Spleen (tissue), 11 donors: Measurements from ENCODE around the gene TM9SF3. TPM values are rescaled to one million over a fixed set of nuclear protein-coding genes. Genes with fewer than 3 reads are reported as not detected.

Experiments
- DNase-seq: peaks from one replicate; pipeline ENCODE4 v3.0.0-alpha.2; 2020
- H3K27ac ChIP-seq, 8 donors: fragments of 200-600 bp; sonication (generic) in 7 of 8; 1 replicate in 4 of 8; 2 replicates in 4 of 8; pipeline versions ENCODE4 v1.5.0 to v1.8.0; 2016 to 2021; ENCODE audit warnings: inconsistent platforms in 4 of 8, mild to moderate bottlenecking in 4 of 8, moderate library complexity in 1 of 8
- H3K27me3 ChIP-seq, 7 donors: fragments of 200-600 bp; sonication (generic) in 6 of 7; replicated peaks in 1 of 7; 1 replicate in 4 of 7; 2 replicates in 3 of 7; pipeline versions ENCODE4 v1.5.0 to v1.8.0; 2016 to 2021; ENCODE audit warnings: inconsistent platforms in 3 of 7, mild to moderate bottlenecking in 1 of 7
- H3K36me3 ChIP-seq, 6 donors: fragments of 200-600 bp; sonication (generic) in 5 of 6; 1 replicate in 4 of 6; 2 replicates in 2 of 6; pipeline versions ENCODE4 v1.5.0 to v1.8.0; 2016 to 2021; ENCODE audit warnings: inconsistent platforms in 2 of 6
- H3K4me1 ChIP-seq, 6 donors: fragments of 200-600 bp; sonication (generic) in 5 of 6; 1 replicate in 3 of 6; 2 replicates in 3 of 6; pipeline versions ENCODE4 v1.5.0 to v1.8.0; 2016 to 2021; ENCODE audit warnings: inconsistent platforms in 3 of 6
- H3K4me3 ChIP-seq, 8 donors: fragments of 200-600 bp; sonication (generic) in 7 of 8; 1 replicate in 4 of 8; 2 replicates in 4 of 8; pipeline versions ENCODE4 v1.5.0 to v1.8.0; 2016 to 2021; ENCODE audit warnings: inconsistent platforms in 4 of 8, mild to moderate bottlenecking in 4 of 8, moderate library complexity in 2 of 8
- H3K9me3 ChIP-seq, 8 donors: fragments of 200-600 bp; sonication (generic) in 7 of 8; 1 replicate in 4 of 8; 2 replicates in 4 of 8; pipeline versions ENCODE4 v1.5.0 to v1.8.0; 2016 to 2021; ENCODE audit warnings: inconsistent platforms in 4 of 8
- POLR2A ChIP-seq, 3 donors: fragments of 450-650 bp; IDR thresholded peaks; one replicate each; pipeline ENCODE4 v1.5.1; 2017; ENCODE audit warnings: antibody characterized with exemption in 3 of 3, mild to moderate bottlenecking in 1 of 3
- POLR2AphosphoS5 ChIP-seq, 3 donors: sonication (generic); formaldehyde crosslinking; IDR thresholded peaks; one replicate each; pipeline ENCODE4 v1.5.1; 2017; ENCODE audit warnings: antibody characterized with exemption in 3 of 3
- WGBS, 5 donors: extraction: QIAGEN DNeasy Blood & Tissue Kit in 3 of 5; methylation state at CpG; one replicate each; pipeline versions ENCODE4 v1.1.5 to v1.1.7; 2013 to 2018; 5-methylcytosine and 5-hydroxymethylcytosine counted together
- intact Hi-C: fragments of 100-400 bp; cut with DNase I; formaldehyde crosslinking; loops from one replicate; pipeline ENCODE4 v1.15.0; 2023; ENCODE audit warnings: low total_unique reads
- polyA plus RNA-seq, 3 donors: library from polyadenylated mRNA; stranded (reverse); fragments of 200-250 nt; gene quantifications; one replicate each; pipeline ENCODE4 v1.2.1, GENCODE V29; 2013
- total RNA-seq, 7 donors: library from RNA; depleted of rRNA in 3 of 7; stranded (reverse); fragments of >200 nt in 3 of 7; fragmentation: NEBNext Ultra II Directional in 4 of 7; extraction: Animal tissue kit (Norgen Biotek cat#: 25700) in 4 of 7; gene quantifications; one replicate each; pipeline versions ENCODE4 v1.1.0 to v1.2.1, GENCODE V29; 2016 to 2021
- TF ChIP-seq, protein P1 (sequence below), 11 experiments: fragments of 200-600 bp in 7 of 11; fragments of 450-650 bp in 4 of 11; sonication (generic) in 4 of 11; IDR thresholded peaks in 8 of 11; conservative IDR thresholded peaks in 3 of 11; 1 replicate in 7 of 11; 2 replicates in 4 of 11; pipeline versions ENCODE4 v1.4.0 to v1.8.0; 2016 to 2021; ENCODE audit warnings: antibody characterized with exemption in 11 of 11, inconsistent platforms in 4 of 11, mild to moderate bottlenecking in 1 of 11
- donor health status: healthy with polysubstance abuse.
- donor health status: DM: no; HTN: no; CAD: no; lungs with moderate emphysema.
- donor health status: DM: no; HTN: no; CAD: no.
- donor health status: Bipolar disorder and iron deficiency.
- donor health status: healthy.
- donor health status: DM: no; HTN: no; CAD: no.
- donor health status: DM: yes; HTN: yes; CAD: no.

Gene TM9SF3
- total and polyA plus RNA-seq, 10 donors, result 13.2 to 107 (median 76.7) TPM

DNA sequence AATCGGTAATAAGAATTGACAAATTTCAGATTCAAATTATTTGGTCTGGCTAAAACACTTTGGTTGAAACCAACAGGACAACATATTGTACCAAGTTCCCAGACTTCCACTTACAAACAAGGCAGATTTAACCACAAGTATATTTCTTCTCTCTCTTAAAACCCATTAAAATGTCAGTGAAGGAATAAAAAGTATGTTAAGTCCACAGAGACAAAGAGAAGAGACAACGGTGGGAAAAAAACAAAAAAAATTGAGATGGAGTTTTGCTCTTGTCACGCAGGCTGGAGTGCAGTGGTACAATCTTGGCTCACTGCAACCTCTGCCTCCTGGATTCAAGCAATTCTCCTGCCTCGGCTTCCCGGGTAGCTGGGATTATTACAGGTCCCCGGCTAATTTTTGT lies 16.3 kb downstream of the TM9SF3 start:
- H3K4me1 ChIP-seq, result peaks cover 0 to 70% (median 7%) of the 10 kb centered on the region in 6 donors
- no peaks in the 10 kb centered on the region for H3K27me3 ChIP-seq
- TF ChIP-seq, protein P1, sequence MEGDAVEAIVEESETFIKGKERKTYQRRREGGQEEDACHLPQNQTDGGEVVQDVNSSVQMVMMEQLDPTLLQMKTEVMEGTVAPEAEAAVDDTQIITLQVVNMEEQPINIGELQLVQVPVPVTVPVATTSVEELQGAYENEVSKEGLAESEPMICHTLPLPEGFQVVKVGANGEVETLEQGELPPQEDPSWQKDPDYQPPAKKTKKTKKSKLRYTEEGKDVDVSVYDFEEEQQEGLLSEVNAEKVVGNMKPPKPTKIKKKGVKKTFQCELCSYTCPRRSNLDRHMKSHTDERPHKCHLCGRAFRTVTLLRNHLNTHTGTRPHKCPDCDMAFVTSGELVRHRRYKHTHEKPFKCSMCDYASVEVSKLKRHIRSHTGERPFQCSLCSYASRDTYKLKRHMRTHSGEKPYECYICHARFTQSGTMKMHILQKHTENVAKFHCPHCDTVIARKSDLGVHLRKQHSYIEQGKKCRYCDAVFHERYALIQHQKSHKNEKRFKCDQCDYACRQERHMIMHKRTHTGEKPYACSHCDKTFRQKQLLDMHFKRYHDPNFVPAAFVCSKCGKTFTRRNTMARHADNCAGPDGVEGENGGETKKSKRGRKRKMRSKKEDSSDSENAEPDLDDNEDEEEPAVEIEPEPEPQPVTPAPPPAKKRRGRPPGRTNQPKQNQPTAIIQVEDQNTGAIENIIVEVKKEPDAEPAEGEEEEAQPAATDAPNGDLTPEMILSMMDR (IDR thresholded peaks at IDR 0.05 in 8 of 11, conservative IDR thresholded peaks at IDR 0.05 in 3 of 11), result no peak
- TF ChIP-seq POLR2AphosphoS5 (IDR thresholded peaks at IDR 0.05) (no peak), POLR2A (IDR thresholded peaks at IDR 0.05) (no peak)
- intact Hi-C loops, result no loop called here
- no peak for DNase-seq
- 93 to 98% (median 95%) methylated on average over 6 of the region's 6 CpGs for WGBS, 5 donors
- H3K9me3 ChIP-seq, result no peaks in the 10 kb centered on the region
- peaks cover 0 to 72% (median 17%) of the 10 kb centered on the region in 6 donors for H3K36me3 ChIP-seq
- H3K4me3 ChIP-seq, result no peak overlapping the region
- H3K27ac ChIP-seq, result no peak overlapping the region

DNA sequence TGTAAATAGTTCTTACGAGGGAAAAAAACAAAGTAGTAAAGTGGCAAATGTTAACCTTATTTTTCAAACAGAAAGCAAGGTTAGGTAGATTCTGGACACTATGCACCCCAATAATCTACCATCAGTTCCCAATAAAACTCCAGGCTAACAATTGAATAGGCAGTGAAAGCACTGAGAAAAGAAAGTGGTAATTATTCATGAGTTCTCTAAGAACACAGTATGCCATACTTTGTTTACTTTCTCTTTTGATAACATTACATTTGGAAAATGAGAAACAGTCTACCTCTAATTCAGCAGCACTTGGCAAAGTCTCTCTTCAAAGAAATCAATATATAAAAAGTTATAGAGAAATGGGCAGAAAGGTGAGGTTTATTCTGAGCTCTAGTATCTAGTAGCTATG lies 18.4 kb downstream of the TM9SF3 start:
- H3K4me1 ChIP-seq, result peaks cover 0 to 66% (median 7%) of the 10 kb centered on the region in 6 donors
- H3K4me3 ChIP-seq, result no peak overlapping the region
- 88 to 95% (median 91%) methylated on average over 1 of the region's 1 CpG for WGBS, 5 donors
- DNase-seq, result no peak
- no peak overlapping the region for H3K27ac ChIP-seq
- TF ChIP-seq POLR2A (IDR thresholded peaks at IDR 0.05) (no peak), POLR2AphosphoS5 (IDR thresholded peaks at IDR 0.05) (no peak)
- TF ChIP-seq, protein P1 (IDR thresholded peaks at IDR 0.05 in 8 of 11, conservative IDR thresholded peaks at IDR 0.05 in 3 of 11), result no peak
- no peaks in the 10 kb centered on the region for H3K27me3 ChIP-seq
- peaks cover 0 to 73% (median 13%) of the 10 kb centered on the region in 6 donors for H3K36me3 ChIP-seq
- no peaks in the 10 kb centered on the region for H3K9me3 ChIP-seq
- intact Hi-C loops, result no loop called here

DNA sequence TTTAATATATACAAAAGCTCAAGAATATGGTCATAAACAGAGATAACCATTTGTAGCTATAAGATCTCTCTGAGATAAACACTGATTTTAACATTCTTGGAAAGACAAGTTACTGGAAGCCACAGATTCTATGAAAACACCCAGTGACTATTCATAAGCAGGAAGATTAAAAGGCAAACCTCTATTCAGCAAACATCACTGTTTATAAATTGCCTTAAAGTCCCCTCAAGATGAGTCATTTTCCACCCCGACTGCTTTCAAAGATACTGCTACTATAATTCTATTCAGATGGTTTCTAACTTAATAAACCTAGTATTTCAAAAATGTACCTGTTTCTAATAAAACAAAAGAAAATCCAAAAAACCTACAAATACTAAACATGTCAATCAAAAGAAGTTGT lies 21.0 kb downstream of the TM9SF3 start:
- H3K36me3 ChIP-seq, result peaks cover 0 to 76% (median 29%) of the 10 kb centered on the region in 6 donors
- WGBS, 5 donors, result 49 to 70% (median 68%) methylated on average over 1 of the region's 1 CpG

More for the DNA sequence above, 21.0 kb downstream of the TM9SF3 start:
- Histone ChIP-seq H3K4me3 (no peak overlapping the region), H3K9me3 (no peaks in the 10 kb centered on the region), H3K4me1 (peaks cover 0 to 41% (median 7%) of the 10 kb centered on the region in 6 donors), H3K27me3 (no peaks in the 10 kb centered on the region), H3K27ac (no peak overlapping the region)
- TF ChIP-seq POLR2AphosphoS5 (IDR thresholded peaks at IDR 0.05) (no peak), POLR2A (IDR thresholded peaks at IDR 0.05) (no peak)
- TF ChIP-seq, protein P1 (IDR thresholded peaks at IDR 0.05 in 8 of 11, conservative IDR thresholded peaks at IDR 0.05 in 3 of 11), result no peak
- no peak for DNase-seq
- intact Hi-C loops, result no loop called here
